Liver (tissue), 9 donors: ENCODE results near the gene DAB1. TPM values are rescaled to one million over a fixed set of nuclear protein-coding genes. Genes with fewer than 3 reads are reported as not detected.
A peak's percentile ranks its signal among the peaks of the same experiment; 100 is the strongest.

Source experiments
- DNase-seq: peaks from one replicate; pipeline ENCODE4 v3.0.0-alpha.2; 2017; ENCODE audit warnings: low spot score
- H3K27ac ChIP-seq, 2 donors: one replicate each; pipeline ENCODE4 v1.7.0; 2013; ENCODE audit warnings: inconsistent platforms in 2 of 2, low read length in 2 of 2, control low read depth in 1 of 2, low read depth in 1 of 2, mild to moderate bottlenecking in 1 of 2
- H3K27me3 ChIP-seq, 4 donors: one replicate each; pipeline versions ENCODE4 v1.6.1 to v1.7.0; 2013; ENCODE audit warnings: low read length in 3 of 4, inconsistent platforms in 1 of 4, mild to moderate bottlenecking in 1 of 4, moderate library complexity in 1 of 4; ENCODE audit not compliant: control insufficient read depth in 4 of 4, insufficient read depth in 4 of 4
- H3K36me3 ChIP-seq, 4 donors: one replicate each; pipeline versions ENCODE4 v1.6.1 to v1.7.0; 2013; ENCODE audit warnings: low read length in 3 of 4, mild to moderate bottlenecking in 3 of 4, low read depth in 1 of 4, moderate library complexity in 1 of 4; ENCODE audit not compliant: control insufficient read depth in 4 of 4, insufficient read depth in 3 of 4
- H3K4me1 ChIP-seq, 4 donors: one replicate each; pipeline versions ENCODE4 v1.6.1 to v1.7.0; 2013; ENCODE audit warnings: low read length in 3 of 4, mild to moderate bottlenecking in 3 of 4, moderate library complexity in 1 of 4; ENCODE audit not compliant: control insufficient read depth in 4 of 4, insufficient read depth in 4 of 4
- H3K4me3 ChIP-seq, 3 donors: one replicate each; pipeline versions ENCODE4 v1.6.1 to v1.7.0; 2013; ENCODE audit warnings: low read length in 3 of 3, control low read depth in 1 of 3, low read depth in 1 of 3, mild to moderate bottlenecking in 1 of 3
- H3K9ac ChIP-seq, 2 donors: one replicate each; pipeline ENCODE4 v1.7.0; 2013; ENCODE audit warnings: low read length in 2 of 2, mild to moderate bottlenecking in 2 of 2, moderate library complexity in 2 of 2, control low read depth in 1 of 2, low read depth in 1 of 2
- H3K9me3 ChIP-seq, 4 donors: one replicate each; pipeline versions ENCODE4 v1.6.1 to v1.7.0; 2013; ENCODE audit warnings: low read length in 3 of 4; ENCODE audit not compliant: control insufficient read depth in 4 of 4
- EGR1 ChIP-seq, 2 donors: IDR thresholded peaks; 2 replicates each; pipeline ENCODE4 v1.6.1; 2016 to 2018; ENCODE audit warnings: antibody characterized with exemption in 2 of 2, low read depth in 2 of 2
- FOXA1 ChIP-seq: IDR thresholded peaks from 2 replicates; pipeline ENCODE4 v1.6.1; 2016; ENCODE audit warnings: antibody characterized with exemption
- FOXA2 ChIP-seq: IDR thresholded peaks from 2 replicates; pipeline ENCODE4 v1.6.1; 2016; ENCODE audit warnings: antibody characterized with exemption
- GABPA ChIP-seq, 2 donors: IDR thresholded peaks in 1 of 2; conservative IDR thresholded peaks in 1 of 2; 2 replicates each; pipeline ENCODE4 v1.6.1; 2016; ENCODE audit warnings: antibody characterized with exemption in 2 of 2, mild to moderate bottlenecking in 1 of 2, moderate library complexity in 1 of 2
- HNF4A ChIP-seq, 2 donors: conservative IDR thresholded peaks; 2 replicates each; pipeline ENCODE4 v1.6.1; 2016; ENCODE audit warnings: antibody characterized with exemption in 2 of 2, mild to moderate bottlenecking in 2 of 2
- HNF4G ChIP-seq: IDR thresholded peaks from 2 replicates; pipeline ENCODE4 v1.6.1; 2016; ENCODE audit warnings: antibody characterized with exemption
- JUND ChIP-seq, 2 donors: IDR thresholded peaks; 2 replicates each; pipeline ENCODE4 v1.6.1; 2016; ENCODE audit warnings: antibody characterized with exemption in 2 of 2
- NR2F2 ChIP-seq: IDR thresholded peaks from 2 replicates; pipeline ENCODE4 v1.6.1; 2016; ENCODE audit warnings: antibody characterized with exemption
- RAD21 ChIP-seq, 2 donors: IDR thresholded peaks; 2 replicates each; pipeline ENCODE4 v1.6.1; 2016; ENCODE audit warnings: antibody characterized with exemption in 2 of 2, mild to moderate bottlenecking in 2 of 2
- RXRA ChIP-seq, 2 donors: IDR thresholded peaks; 2 replicates each; pipeline ENCODE4 v1.6.1; 2017 to 2018; ENCODE audit warnings: antibody characterized with exemption in 2 of 2, mild to moderate bottlenecking in 1 of 2
- SP1 ChIP-seq: IDR thresholded peaks from 2 replicates; pipeline ENCODE4 v1.6.1; 2018; ENCODE audit warnings: antibody characterized with exemption, mild to moderate bottlenecking
- TAF1 ChIP-seq: conservative IDR thresholded peaks from 2 replicates; pipeline ENCODE4 v1.6.1; 2016; ENCODE audit warnings: antibody characterized with exemption, mild to moderate bottlenecking
- YY1 ChIP-seq: IDR thresholded peaks from 2 replicates; pipeline ENCODE4 v1.6.1; 2016; ENCODE audit warnings: antibody characterized with exemption, mild to moderate bottlenecking
- WGBS: extraction: QIAGEN DNeasy Blood & Tissue Kit; methylation state at CpG from one replicate; pipeline ENCODE4 v1.1.7; 2013; 5-methylcytosine and 5-hydroxymethylcytosine counted together
- polyA plus RNA-seq, 2 donors: library from polyadenylated mRNA; stranded (reverse) in 1 of 2; unstranded in 1 of 2; fragments of 200-250 nt in 1 of 2; fragments of >200 nt in 1 of 2; fragmentation: Nextera tagmentation in 1 of 2; extraction: Ambion mirVana in 1 of 2; gene quantifications; one replicate each; pipeline versions ENCODE4 v1.2.1 to v1.2.3, GENCODE V29; 2013 to 2015
- total RNA-seq, 2 donors: library from RNA; depleted of rRNA; stranded (reverse); fragments of >200 nt; gene quantifications; one replicate each; pipeline ENCODE4 v1.2.3, GENCODE V29; 2014
- TF ChIP-seq, protein P1 (sequence below): IDR thresholded peaks from 2 replicates; pipeline ENCODE4 v1.6.1; 2016; ENCODE audit warnings: antibody characterized with exemption
- TF ChIP-seq, protein P2 (sequence below): IDR thresholded peaks from 2 replicates; pipeline ENCODE4 v1.6.1; 2016; ENCODE audit warnings: antibody characterized with exemption, mild to moderate bottlenecking
- TF ChIP-seq, protein P3 (sequence below): IDR thresholded peaks from 2 replicates; pipeline ENCODE4 v1.6.1; 2016; ENCODE audit warnings: antibody characterized with exemption
- TF ChIP-seq, protein P4 (sequence below): fragments of 150-350 bp; IDR thresholded peaks from 2 replicates; pipeline ENCODE4 v1.5.1; 2017; ENCODE audit warnings: improper control_type of control experiment, low read depth, low read length; ENCODE audit not compliant: missing input control
- TF ChIP-seq, protein P5 (sequence below): IDR thresholded peaks from 2 replicates; pipeline ENCODE4 v1.6.1; 2016; ENCODE audit warnings: antibody characterized with exemption
- donor health status: healthy.
- donor health status: healthy.
- donor health status: healthy.
- donor health status: healthy.
- donor health status: healthy.

DAB1 gene
- total and polyA plus RNA-seq, 4 donors: 0.54 to 1.7 (median 1.2) TPM

DNA sequence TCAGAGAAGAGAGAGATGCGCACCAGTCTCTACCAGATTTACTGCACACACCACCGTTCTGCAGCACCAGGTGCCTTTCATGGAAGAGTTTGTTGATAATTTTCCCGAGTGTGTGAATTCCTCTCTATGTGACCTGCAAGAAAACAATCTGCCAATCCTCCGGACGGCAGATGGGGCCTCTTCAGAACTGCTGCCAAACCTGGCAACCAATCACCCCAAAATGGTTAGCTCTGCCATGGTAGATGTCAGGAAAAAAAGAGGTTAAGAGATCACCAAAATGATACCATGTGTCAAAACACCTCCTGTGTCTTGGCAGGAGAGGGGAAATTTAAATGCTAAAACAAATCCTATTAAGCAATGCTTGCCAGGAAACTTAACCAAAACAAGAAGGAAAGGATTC lies 96.5 kb downstream of the DAB1 start:
- Histone ChIP-seq H3K4me1 (peaks cover 4 to 17% (median 7%) of the 10 kb centered on the region in 4 donors), H3K27ac (no peak overlapping the region), H3K9me3 (no peaks in the 10 kb centered on the region), H3K36me3 (no peaks in the 10 kb centered on the region), H3K27me3 (no peaks in the 10 kb centered on the region), H3K4me3 (no peak overlapping the region), H3K9ac (no peak overlapping the region)
- no peak for DNase-seq
- 92% methylated on average over 5 of the region's 5 CpGs for WGBS
- no peak for TF ChIP-seq SP1
- TF ChIP-seq, protein P1, sequence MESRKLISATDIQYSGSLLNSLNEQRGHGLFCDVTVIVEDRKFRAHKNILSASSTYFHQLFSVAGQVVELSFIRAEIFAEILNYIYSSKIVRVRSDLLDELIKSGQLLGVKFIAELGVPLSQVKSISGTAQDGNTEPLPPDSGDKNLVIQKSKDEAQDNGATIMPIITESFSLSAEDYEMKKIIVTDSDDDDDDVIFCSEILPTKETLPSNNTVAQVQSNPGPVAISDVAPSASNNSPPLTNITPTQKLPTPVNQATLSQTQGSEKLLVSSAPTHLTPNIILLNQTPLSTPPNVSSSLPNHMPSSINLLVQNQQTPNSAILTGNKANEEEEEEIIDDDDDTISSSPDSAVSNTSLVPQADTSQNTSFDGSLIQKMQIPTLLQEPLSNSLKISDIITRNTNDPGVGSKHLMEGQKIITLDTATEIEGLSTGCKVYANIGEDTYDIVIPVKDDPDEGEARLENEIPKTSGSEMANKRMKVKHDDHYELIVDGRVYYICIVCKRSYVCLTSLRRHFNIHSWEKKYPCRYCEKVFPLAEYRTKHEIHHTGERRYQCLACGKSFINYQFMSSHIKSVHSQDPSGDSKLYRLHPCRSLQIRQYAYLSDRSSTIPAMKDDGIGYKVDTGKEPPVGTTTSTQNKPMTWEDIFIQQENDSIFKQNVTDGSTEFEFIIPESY: no peak

DNA sequence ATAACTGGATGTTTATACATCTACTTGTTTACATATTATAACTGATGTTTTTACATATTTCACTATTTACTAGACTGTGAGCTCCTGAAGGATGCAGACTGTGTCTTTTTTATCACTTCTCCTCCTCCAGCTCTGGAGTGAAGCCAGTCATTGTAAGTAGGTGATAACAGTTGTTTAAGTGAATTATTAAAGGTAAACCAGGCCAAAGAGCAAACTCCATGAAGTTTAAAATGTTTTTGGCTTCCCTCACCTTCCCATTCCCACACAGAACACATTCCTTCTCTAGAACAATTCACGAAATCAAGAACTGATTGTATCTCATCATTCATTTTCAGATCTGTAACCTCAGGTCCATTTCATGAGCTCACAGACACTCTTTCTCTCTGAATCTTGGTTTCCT lies 98.3 kb downstream of the DAB1 start:
- no peaks in the 10 kb centered on the region for H3K36me3 ChIP-seq
- H3K4me3 ChIP-seq: no peak overlapping the region
- H3K4me1 ChIP-seq: peaks cover 4 to 17% (median 7%) of the 10 kb centered on the region in 4 donors
- peak overlapping the region; percentile 22 to 26 for H3K27ac ChIP-seq
- H3K27me3 ChIP-seq: no peaks in the 10 kb centered on the region
- TF ChIP-seq YY1 (no peak), RAD21 (IDR thresholded peaks at IDR 0.05) (peak in 1 of 2 donors; percentile 4), GABPA (IDR thresholded peaks at IDR 0.05 in 1 of 2, conservative IDR thresholded peaks at IDR 0.05 in 1 of 2) (no peak), FOXA1 (no peak), RXRA (IDR thresholded peaks at IDR 0.05) (peak in 1 of 2 donors; percentile 3), TAF1 (no peak)
- no peak overlapping the region for H3K9ac ChIP-seq
- 37% methylated on average over 1 of the region's 1 CpG for WGBS
- no peaks in the 10 kb centered on the region for H3K9me3 ChIP-seq
- DNase-seq: no peak

DNA sequence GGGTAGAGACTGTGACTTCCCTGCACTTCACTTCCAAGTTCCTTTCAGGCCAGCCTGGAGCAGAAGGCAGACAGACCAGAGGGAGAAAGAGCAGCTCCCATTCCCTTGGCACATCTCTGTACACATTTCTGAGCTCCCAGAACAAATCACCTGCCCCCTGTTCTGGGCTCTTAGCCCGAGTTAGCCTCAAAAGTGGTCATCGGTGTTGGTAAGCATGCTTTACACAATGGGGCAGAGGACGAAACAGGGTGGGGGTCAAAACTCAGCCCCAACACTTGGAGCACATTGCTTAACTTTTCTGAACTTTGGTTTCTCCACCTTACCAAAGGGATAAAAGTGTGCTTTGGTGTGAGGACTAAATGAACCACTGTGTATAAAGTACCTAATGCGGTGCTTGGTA lies 98.7 kb downstream of the DAB1 start:
- TF ChIP-seq FOXA1 (no peak), HNF4A (conservative IDR thresholded peaks at IDR 0.05) (peak; percentile 92 to 96), RAD21 (IDR thresholded peaks at IDR 0.05) (peak; percentile 64), EGR1 (IDR thresholded peaks at IDR 0.05; ENCODE audit: low read depth in 2 of 2) (no peak), NR2F2 (no peak), TAF1 (no peak), YY1 (peak; percentile 42), GABPA (IDR thresholded peaks at IDR 0.05 in 1 of 2, conservative IDR thresholded peaks at IDR 0.05 in 1 of 2) (no peak), JUND (IDR thresholded peaks at IDR 0.05) (peak in 1 of 2 donors; percentile 61), FOXA2 (peak; percentile 19), SP1 (peak; percentile 78), RXRA (IDR thresholded peaks at IDR 0.05) (peak; percentile 78 to 89), HNF4G (peak; percentile 65)
- TF ChIP-seq, protein P2, sequence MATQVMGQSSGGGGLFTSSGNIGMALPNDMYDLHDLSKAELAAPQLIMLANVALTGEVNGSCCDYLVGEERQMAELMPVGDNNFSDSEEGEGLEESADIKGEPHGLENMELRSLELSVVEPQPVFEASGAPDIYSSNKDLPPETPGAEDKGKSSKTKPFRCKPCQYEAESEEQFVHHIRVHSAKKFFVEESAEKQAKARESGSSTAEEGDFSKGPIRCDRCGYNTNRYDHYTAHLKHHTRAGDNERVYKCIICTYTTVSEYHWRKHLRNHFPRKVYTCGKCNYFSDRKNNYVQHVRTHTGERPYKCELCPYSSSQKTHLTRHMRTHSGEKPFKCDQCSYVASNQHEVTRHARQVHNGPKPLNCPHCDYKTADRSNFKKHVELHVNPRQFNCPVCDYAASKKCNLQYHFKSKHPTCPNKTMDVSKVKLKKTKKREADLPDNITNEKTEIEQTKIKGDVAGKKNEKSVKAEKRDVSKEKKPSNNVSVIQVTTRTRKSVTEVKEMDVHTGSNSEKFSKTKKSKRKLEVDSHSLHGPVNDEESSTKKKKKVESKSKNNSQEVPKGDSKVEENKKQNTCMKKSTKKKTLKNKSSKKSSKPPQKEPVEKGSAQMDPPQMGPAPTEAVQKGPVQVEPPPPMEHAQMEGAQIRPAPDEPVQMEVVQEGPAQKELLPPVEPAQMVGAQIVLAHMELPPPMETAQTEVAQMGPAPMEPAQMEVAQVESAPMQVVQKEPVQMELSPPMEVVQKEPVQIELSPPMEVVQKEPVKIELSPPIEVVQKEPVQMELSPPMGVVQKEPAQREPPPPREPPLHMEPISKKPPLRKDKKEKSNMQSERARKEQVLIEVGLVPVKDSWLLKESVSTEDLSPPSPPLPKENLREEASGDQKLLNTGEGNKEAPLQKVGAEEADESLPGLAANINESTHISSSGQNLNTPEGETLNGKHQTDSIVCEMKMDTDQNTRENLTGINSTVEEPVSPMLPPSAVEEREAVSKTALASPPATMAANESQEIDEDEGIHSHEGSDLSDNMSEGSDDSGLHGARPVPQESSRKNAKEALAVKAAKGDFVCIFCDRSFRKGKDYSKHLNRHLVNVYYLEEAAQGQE: no peak
- TF ChIP-seq, protein P3, sequence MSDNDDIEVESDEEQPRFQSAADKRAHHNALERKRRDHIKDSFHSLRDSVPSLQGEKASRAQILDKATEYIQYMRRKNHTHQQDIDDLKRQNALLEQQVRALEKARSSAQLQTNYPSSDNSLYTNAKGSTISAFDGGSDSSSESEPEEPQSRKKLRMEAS: peak; percentile 93
- TF ChIP-seq, protein P4, sequence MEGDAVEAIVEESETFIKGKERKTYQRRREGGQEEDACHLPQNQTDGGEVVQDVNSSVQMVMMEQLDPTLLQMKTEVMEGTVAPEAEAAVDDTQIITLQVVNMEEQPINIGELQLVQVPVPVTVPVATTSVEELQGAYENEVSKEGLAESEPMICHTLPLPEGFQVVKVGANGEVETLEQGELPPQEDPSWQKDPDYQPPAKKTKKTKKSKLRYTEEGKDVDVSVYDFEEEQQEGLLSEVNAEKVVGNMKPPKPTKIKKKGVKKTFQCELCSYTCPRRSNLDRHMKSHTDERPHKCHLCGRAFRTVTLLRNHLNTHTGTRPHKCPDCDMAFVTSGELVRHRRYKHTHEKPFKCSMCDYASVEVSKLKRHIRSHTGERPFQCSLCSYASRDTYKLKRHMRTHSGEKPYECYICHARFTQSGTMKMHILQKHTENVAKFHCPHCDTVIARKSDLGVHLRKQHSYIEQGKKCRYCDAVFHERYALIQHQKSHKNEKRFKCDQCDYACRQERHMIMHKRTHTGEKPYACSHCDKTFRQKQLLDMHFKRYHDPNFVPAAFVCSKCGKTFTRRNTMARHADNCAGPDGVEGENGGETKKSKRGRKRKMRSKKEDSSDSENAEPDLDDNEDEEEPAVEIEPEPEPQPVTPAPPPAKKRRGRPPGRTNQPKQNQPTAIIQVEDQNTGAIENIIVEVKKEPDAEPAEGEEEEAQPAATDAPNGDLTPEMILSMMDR: no peak
- TF ChIP-seq, protein P1: peak; percentile 59
- TF ChIP-seq, protein P5, sequence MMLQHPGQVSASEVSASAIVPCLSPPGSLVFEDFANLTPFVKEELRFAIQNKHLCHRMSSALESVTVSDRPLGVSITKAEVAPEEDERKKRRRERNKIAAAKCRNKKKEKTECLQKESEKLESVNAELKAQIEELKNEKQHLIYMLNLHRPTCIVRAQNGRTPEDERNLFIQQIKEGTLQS: no peak
- no peaks in the 10 kb centered on the region for H3K9me3 ChIP-seq
- H3K27me3 ChIP-seq: no peaks in the 10 kb centered on the region
- no peak overlapping the region for H3K4me3 ChIP-seq
- H3K9ac ChIP-seq: no peak overlapping the region
- peaks cover 4 to 17% (median 7%) of the 10 kb centered on the region in 4 donors for H3K4me1 ChIP-seq
- WGBS: 28% methylated on average over 4 of the region's 4 CpGs
- no peak for DNase-seq
- peak overlapping the region; percentile 22 to 27 for H3K27ac ChIP-seq
- H3K36me3 ChIP-seq: no peaks in the 10 kb centered on the region
